Cortex of kidney (tissue), 1 donor: ENCODE measurements around the gene PIGR.

ENCODE experiments used
- DNase-seq: peaks from one replicate; lab custom pipeline; 2025; lab: John Stamatoyannopoulos, UW

PIGR gene

DNA sequence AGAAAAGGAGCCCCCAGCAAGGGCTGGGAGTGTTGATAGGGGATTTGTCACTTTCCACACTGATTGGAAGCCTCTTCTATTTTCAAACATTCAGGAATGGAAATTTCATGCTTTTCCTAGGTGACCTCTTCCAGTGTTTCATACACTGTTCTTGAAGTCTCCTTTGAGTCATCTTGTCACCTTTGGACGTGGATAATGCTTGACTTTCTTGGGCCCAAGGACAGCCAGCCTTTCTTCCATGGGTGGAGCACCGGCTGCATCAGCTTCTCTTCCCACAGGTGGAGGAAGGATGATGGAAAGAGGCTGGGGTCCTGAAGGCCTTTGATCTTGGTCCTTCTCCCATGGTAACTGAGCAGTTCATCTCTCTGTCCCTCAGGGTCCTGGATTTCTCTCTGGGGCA is 11.9 kb upstream of the PIGR start:
- no peak for DNase-seq

DNA sequence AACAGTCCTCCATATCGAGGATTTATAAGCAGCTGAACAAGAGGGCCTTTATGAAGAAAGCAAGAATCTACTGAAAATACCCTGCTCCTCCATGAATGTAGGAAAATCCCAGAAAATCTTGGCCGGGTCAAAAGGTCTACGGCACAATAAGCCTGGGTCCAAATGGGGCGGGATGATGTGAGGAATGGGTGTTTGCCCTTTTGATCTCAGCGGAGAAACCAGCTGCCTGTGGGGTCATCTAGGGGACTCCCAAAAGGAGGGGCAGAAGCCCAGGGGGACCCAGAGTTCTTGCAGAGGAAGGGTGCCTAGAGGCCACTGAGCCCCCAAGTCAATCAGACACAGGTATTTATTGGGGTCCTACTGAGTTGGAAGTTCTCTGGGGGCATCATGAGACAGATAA is 11.4 kb upstream of the PIGR start:
- no peak for DNase-seq

DNA sequence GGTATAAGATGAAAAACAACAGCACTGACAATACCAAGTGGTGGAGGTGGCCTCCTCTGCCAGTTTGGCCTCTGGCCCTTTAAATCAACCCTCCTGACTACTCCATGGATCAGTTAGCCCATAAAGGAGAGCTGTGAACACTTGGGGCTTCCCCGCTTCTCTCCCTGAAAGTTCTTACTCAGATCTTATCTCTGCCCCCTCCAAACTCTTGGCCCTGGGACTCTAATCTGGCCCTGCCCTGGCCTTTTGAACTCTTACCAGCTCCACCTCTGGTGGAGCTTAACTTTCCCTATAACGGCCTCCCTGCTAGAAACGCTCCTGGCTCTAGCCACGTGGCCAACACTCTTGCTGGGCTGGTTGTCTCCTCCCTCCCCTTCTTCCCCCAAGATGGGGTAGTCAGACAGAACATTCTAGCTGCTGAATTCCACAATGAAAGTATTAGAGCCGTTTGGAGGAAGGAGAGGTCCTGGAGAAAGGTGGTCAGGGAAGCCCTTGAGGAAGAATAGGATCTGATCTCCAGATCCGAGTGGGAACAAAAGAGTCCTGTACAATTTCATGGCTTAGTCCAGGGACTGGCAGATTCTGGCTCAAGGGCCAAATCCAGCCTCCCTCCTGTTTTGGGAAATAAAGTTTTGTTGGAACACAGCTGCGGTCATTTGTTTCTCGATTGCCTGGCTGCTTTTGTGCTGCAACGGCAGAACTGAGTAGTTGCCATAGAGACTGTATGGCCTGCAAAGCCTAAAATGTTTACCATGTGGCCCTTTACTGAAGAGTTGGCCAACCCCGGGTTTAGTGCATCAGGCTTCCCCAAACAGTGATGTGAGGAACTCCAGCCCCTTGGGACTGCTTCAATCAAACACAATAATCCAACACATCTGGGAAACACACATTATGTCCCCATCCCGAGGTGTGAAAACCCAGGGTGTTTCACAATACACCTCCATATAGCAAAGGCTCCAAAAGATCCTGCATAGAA is 9.5 kb upstream of the PIGR start:
- DNase-seq, result no peak

GRCh38 chr1:206954459-206955342 is 8.4 kb upstream of the PIGR start:
- DNase-seq, result no peak

GRCh38 chr1:206953626-206954025 is 7.4 kb upstream of the PIGR start:
- no peak for DNase-seq

DNA sequence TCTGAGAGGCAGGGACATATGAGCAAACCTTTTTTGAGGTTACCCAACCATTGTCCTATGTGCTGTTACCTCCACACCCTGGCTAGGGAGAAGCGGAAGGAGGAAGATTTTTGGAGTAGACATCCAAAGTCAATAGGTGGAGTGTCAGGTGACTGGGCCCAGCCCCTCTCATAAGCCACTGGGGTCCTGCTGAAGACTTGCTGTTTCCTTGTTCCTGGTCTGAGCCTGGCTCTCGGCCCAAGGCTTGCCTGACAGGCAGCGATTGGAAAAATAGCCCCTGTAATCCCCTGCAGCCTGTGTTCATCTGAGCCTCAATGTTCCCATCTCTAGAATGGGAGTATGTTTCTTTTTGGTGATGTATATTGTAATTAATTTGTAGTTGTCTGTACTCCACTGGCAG is 6.9 kb upstream of the PIGR start:
- no peak for DNase-seq

GRCh38 chr1:206952171-206952570 is 5.9 kb upstream of the PIGR start:
- no peak for DNase-seq

DNA sequence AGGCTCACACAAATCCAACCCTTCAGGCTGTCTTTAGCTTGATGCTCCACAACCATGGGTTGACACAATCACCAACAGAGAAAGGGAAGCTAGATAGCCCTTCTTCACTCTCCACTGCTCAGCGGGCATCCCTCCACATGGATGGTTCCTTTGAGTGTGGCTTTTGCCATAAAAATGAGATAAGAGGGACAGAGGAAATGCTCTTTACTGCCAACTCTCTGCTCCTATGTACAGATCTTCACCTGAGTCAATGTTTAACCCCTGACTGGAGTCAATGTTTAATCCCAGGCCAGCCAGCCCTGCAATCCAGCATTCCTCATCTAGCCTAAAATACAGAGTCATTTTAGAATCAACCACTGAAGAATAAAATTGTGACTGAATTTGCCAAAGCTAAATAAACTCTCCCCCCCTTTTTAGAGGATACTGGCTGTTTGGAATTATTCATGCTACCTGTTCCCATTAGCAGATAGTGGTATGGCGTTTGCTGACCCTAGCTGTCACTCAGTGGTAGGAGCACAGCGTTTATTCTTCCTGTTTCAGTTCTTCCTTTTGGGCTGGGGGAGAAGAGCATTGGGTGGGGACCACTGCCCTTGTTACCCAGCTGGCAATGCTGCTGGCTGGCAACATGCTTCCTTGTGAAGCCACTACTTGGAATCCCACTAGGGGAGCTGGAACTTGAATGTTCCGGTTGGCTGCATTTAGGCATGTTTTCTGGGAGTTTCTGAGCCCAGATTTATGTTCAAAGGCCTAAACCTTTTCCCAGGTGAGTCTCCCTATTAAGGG is 5.2 kb upstream of the PIGR start:
- DNase-seq, result no peak

GRCh38 chr1:206949641-206950040 is 3.4 kb upstream of the PIGR start:
- no peak for DNase-seq

GRCh38 chr1:206949208-206949607 is 2.9 kb upstream of the PIGR start:
- DNase-seq, result no peak

GRCh38 chr1:206947255-206947654 is 989 bp upstream of the PIGR start:
- DNase-seq, result no peak

- no peak for DNase-seq
Measured at GRCh38 chr1:206945779-206946178, 487 bp downstream of the PIGR start.

- DNase-seq, result no peak
Measured at GRCh38 chr1:206944703-206945102, 1.6 kb downstream of the PIGR start.

- no peak for DNase-seq
Measured at GRCh38 chr1:206941766-206942418, 4.4 kb downstream of the PIGR start.

DNA sequence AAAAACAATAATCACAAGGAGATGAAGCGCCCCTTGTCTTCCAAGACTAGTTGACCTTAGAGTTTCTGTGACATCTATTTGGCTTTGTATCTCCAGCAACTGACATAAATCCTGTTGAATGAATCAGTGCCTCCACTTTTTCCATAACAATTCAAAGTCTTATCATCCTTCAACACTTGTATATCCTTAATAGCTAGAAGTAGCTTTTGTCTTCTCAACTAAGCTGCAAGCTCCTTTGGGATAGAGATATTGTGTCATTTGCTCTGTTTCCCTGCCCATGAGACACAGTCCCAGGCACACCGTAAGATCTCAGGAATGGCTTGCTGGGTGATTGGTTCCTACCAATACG is 5.7 kb downstream of the PIGR start:
- no peak for DNase-seq

DNA sequence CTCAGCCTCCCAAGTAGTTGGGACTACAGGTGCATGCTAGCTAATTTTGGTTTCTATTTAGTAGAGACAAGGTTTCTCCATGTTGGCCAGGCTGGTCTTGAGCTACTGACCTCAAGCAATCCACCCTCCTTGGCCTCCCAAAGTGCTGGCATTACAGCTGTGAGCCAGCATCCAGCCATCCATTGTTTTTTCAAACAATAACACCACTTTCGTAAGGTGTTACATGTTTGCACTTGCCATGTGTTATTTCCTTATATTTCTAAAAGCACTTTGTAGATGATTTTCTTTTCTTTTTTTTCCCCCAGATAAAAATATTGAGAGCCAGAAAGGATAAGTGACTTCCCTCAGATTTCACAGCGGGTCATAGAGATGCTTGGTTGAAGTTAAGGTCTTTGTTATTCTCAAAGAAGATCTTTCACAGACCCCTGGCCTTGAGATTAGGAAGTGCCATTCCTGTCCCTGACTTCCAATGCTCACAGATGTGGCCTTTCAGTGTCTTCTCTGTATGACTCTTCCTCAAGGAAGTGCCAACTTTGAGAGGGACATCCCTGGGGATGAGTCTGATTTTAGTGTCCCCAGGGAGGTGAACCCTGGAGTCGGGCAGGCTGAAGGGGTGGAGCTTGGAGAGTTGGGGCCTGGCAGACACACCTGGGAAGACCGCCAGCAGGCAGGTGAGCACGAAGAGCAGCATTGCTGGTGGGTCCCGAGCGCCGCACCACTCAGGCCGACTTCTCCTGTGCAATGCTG is 6.3 kb downstream of the PIGR start:
- DNase-seq, result no peak

- no peak for DNase-seq
Measured at GRCh38 chr1:206939131-206939530, 7.1 kb downstream of the PIGR start.

- DNase-seq, result no peak
Measured at GRCh38 chr1:206937425-206937824, 8.8 kb downstream of the PIGR start.

GRCh38 chr1:206935491-206936067 is 10.7 kb downstream of the PIGR start:
- DNase-seq, result no peak

DNA sequence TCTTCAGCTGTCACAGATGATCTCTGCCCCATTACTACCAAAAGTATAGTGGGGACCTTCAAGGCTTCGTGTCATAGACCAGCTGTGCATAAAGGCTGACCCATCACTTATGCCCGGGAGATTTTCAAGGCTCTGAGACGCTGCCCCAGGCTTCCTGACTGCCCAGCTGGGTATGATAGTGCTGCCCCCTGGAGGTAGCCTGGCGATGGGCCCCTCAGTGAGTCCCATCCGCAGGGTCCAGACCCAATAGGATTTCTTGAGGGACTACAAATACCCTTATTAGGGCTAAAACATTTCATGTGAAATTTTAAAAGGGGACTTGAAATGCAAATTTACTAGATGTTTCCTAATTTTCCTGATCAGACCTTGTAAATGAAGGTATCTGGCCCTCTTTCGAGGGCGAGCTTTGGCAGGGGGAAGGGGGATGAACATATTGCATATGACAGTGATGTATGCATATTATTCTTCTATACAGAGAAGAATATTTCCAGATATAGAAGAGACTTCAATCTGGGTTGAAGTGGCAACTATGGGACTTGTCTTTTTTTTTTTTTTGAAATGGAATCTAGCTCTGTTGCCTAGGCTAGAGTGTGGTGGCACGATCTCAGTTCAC is 12.8 kb downstream of the PIGR start:
- DNase-seq, result no peak
